Measurements from ENCODE around the gene GBP5.

- no peak for TF ChIP-seq EZH2 (IDR thresholded peaks at IDR 0.05)
- no peak for TF ChIP-seq POLR2AphosphoS5 (IDR thresholded peaks at IDR 0.05; ENCODE audit: borderline replicate concordance, low read depth, low read length)
Measured at GRCh38 chr1:89257041-89257440, 15.6 kb downstream of the GBP5 start.
